PC-3 (cell line): Measurements from ENCODE around the gene NOL9. TPM values are rescaled to one million over a fixed set of nuclear protein-coding genes. Genes with fewer than 3 reads are reported as not detected.

ENCODE experiments used
- ATAC-seq: fragments of 200-7000 bp; cut with Tn5 transposase; 2 replicates; pipeline ENCODE4 v1.9.1; 2020; ENCODE audit warnings: mild to moderate bottlenecking, moderate library complexity
- BruUV-seq: library from RNA; stranded (reverse); fragments of 400-500 nt; replicated peaks from 2 replicates; lab custom pipeline; 2021; lab: Mats Ljungman, UMichigan
- CTCF ChIA-PET: fragments of 300-600 bp; sonication (Branson Sonifier 250); formaldehyde crosslinking; loops from one replicate; lab custom pipeline; 2022; ENCODE audit warnings: antibody characterized with exemption; lab: Charles Lee
- POLR2A ChIA-PET: fragments of 300-600 bp; sonication (Branson Sonifier 250); formaldehyde crosslinking; loops from one replicate; lab custom pipeline; 2022; ENCODE audit warnings: antibody characterized with exemption; ENCODE audit not compliant: unreplicated experiment; lab: Charles Lee
- DNase-seq: peaks from one replicate; pipeline ENCODE4 v3.0.0-alpha.2; 2015
- H2AFZ ChIP-seq: fragments of 300-600 bp; sonication (generic); 2 replicates; pipeline ENCODE4 v1.6.0; 2016; ENCODE audit warnings: antibody characterized with exemption, low read length
- H3F3A ChIP-seq: fragments of 300-600 bp; sonication (generic); one replicate; pipeline ENCODE4 v1.6.0; 2017; ENCODE audit warnings: antibody characterized with exemption, low read length, control low read depth, mild to moderate bottlenecking; ENCODE audit not compliant: unreplicated experiment
- H3K27ac ChIP-seq: fragments of 300-600 bp; sonication (generic); 2 replicates; pipeline ENCODE4 v1.5.1; 2016; ENCODE audit warnings: mild to moderate bottlenecking, low read length
- H3K27me3 ChIP-seq: fragments of 300-600 bp; sonication (generic); 2 replicates; pipeline ENCODE4 v1.6.1; 2016; ENCODE audit warnings: low read length, mixed read lengths
- H3K36me3 ChIP-seq: fragments of 300-600 bp; sonication (generic); 2 replicates; pipeline ENCODE4 v1.6.1; 2016; ENCODE audit warnings: low read depth, mixed run types, low read length, mixed read lengths
- H3K4me1 ChIP-seq: fragments of 300-600 bp; sonication (generic); 2 replicates; pipeline ENCODE4 v1.5.1; 2016; ENCODE audit warnings: low read length; ENCODE audit not compliant: insufficient read depth
- H3K4me2 ChIP-seq: fragments of 300-600 bp; sonication (generic); 2 replicates; pipeline ENCODE4 v1.6.0; 2016; ENCODE audit warnings: low read length
- H3K4me3 ChIP-seq: fragments of 300-600 bp; sonication (generic); 2 replicates; pipeline ENCODE4 v1.5.1; 2016; ENCODE audit warnings: mild to moderate bottlenecking, low read length, mixed read lengths
- H3K79me2 ChIP-seq: fragments of 300-600 bp; sonication (generic); 2 replicates; pipeline ENCODE4 v1.6.1; 2017; ENCODE audit warnings: low read length, mixed read lengths
- H3K9ac ChIP-seq: fragments of 300-600 bp; sonication (generic); 2 replicates; pipeline ENCODE4 v1.6.0; 2016; ENCODE audit warnings: mild to moderate bottlenecking, low read length
- H3K9me2 ChIP-seq: fragments of 300-600 bp; sonication (generic); replicated peaks from 2 replicates; pipeline ENCODE4 v1.6.1; 2016; ENCODE audit warnings: mixed run types, low read length, mixed read lengths
- H3K9me3 ChIP-seq: fragments of 300-600 bp; sonication (generic); 2 replicates; pipeline ENCODE4 v1.6.1; 2016; ENCODE audit warnings: low read length, mixed read lengths
- H4K20me1 ChIP-seq: fragments of 300-600 bp; sonication (generic); 2 replicates; pipeline ENCODE4 v1.6.1; 2016; ENCODE audit warnings: low read length, mixed read lengths
- EZH2 ChIP-seq: fragments of 300-600 bp; sonication (generic); IDR thresholded peaks from one replicate; pipeline ENCODE4 v1.6.1; 2017; ENCODE audit warnings: antibody characterized with exemption, mild to moderate bottlenecking, low read length; ENCODE audit not compliant: unreplicated experiment
- EZH2phosphoT487 ChIP-seq: fragments of 300-600 bp; sonication (generic); IDR thresholded peaks from 2 replicates; pipeline ENCODE4 v1.6.1; 2018; ENCODE audit warnings: mild to moderate bottlenecking, antibody characterized with exemption, low read length, borderline replicate concordance
- intact Hi-C: fragments of 100-400 bp; cut with micrococcal nuclease; formaldehyde crosslinking; loops from 2 replicates; pipeline ENCODE4 v1.9.0; 2023
- total RNA-seq: library from RNA; depleted of rRNA; stranded (reverse); fragments of >200 nt; gene quantifications from 2 replicates; pipeline ENCODE4 v1.2.3, GENCODE V29; 2014
- TF ChIP-seq, protein P1 (sequence below): fragments of 300-600 bp; sonication (generic); conservative IDR thresholded peaks from 2 replicates; pipeline ENCODE4 v1.5.1; 2017; ENCODE audit warnings: antibody characterized with exemption, low read depth, mild to moderate bottlenecking, low read length

Gene NOL9
- total RNA-seq, 1 experiment from 2014 or later = 79.1 TPM

DNA sequence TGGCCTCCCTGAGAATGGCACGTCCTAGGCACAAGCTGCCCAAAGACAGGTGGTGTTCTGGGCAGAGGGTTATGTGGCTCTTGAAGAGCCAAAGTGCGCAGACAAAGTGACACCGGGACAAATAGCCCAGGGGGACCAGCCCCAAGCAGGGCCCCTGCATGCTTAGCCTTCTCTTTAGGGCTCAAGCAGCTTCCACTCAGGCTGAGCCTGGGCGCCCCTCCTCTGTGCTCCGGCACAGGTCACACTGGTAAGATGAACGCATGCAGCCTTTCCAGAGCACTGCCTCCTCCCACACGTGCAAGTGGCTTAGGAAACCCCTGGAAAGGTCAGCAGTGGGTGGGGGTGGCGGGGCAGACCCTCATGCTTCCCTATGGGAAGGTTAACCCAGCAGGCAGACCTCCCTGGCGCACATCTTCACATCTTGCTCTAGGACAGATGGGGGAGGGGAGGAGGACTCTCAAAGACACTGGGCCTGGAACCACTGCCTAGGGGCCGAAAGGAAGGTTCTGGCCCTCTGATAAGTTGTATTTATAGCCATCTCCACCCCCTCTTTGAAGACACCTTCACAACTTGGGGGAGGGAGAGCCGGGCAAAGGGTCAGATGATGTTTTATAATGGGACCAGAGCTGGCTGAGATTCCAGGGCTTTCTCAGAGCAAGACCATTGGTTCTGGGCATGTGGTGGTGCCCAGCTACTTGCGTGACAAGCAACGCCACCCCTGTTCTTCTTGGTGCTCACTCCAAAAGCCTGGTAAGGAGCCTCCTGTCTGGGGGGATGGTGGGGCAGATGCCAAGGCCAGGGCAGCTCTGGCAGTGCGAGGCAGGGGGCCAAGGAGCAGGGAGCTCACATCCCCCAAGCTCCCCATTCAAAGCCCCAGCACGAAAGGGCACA is 42.8 kb upstream of the NOL9 start:
- H3K4me3 ChIP-seq = no peak overlapping the region
- H3K9me2 ChIP-seq = no peaks in the 10 kb centered on the region

DNA sequence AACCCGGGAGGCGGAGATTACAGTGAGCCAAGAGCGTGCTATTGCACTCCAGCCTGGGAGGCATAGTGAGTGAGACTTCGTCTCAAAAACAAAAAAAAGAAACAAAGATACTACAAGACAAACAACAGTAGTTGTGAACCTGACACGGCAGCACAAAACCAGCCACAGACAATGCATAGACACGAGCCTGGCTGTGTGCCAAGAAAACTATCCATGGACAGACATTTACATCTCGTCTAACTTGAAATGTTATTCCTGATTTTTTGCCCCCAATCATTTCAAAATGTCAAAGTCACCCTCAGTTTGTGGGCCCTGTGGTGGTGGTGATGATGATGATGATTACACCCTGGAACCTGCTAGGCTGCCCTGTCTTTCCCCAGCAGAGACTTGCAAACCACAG is 42.0 kb upstream of the NOL9 start:
- Histone ChIP-seq H3K4me2 (no peak overlapping the region), H4K20me1 (peaks cover 73% of the 10 kb centered on the region), H3K4me1 (peaks cover 16% of the 10 kb centered on the region), H3K27me3 (no peaks in the 10 kb centered on the region), H3K36me3 (peaks cover 64% of the 10 kb centered on the region), H3K9me3 (no peaks in the 10 kb centered on the region), H3K79me2 (peaks cover 71% of the 10 kb centered on the region), H3K4me3 (no peak overlapping the region), H2AFZ (no peak overlapping the region), H3F3A (no peaks in the 10 kb centered on the region), H3K27ac (no peak overlapping the region), H3K9ac (no peak overlapping the region), H3K9me2 (no peaks in the 10 kb centered on the region)
- TF ChIP-seq, protein P1, sequence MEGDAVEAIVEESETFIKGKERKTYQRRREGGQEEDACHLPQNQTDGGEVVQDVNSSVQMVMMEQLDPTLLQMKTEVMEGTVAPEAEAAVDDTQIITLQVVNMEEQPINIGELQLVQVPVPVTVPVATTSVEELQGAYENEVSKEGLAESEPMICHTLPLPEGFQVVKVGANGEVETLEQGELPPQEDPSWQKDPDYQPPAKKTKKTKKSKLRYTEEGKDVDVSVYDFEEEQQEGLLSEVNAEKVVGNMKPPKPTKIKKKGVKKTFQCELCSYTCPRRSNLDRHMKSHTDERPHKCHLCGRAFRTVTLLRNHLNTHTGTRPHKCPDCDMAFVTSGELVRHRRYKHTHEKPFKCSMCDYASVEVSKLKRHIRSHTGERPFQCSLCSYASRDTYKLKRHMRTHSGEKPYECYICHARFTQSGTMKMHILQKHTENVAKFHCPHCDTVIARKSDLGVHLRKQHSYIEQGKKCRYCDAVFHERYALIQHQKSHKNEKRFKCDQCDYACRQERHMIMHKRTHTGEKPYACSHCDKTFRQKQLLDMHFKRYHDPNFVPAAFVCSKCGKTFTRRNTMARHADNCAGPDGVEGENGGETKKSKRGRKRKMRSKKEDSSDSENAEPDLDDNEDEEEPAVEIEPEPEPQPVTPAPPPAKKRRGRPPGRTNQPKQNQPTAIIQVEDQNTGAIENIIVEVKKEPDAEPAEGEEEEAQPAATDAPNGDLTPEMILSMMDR = no peak
- TF ChIP-seq EZH2phosphoT487 = no peak
- no peak for TF ChIP-seq EZH2
- no peak for ATAC-seq
- ChIA-PET CTCF (no interaction called here), POLR2A (no interaction called here)
- no peak for DNase-seq
- intact Hi-C loops = no loop called here
- no TSS peak for BruUV-seq

More for the DNA sequence above, 42.8 kb upstream of the NOL9 start:
- Histone ChIP-seq H4K20me1 (peaks cover 66% of the 10 kb centered on the region), H2AFZ (no peak overlapping the region), H3K4me1 (peaks cover 16% of the 10 kb centered on the region), H3F3A (no peaks in the 10 kb centered on the region), H3K9ac (no peak overlapping the region), H3K79me2 (peaks cover 79% of the 10 kb centered on the region), H3K36me3 (peaks cover 60% of the 10 kb centered on the region), H3K27me3 (no peaks in the 10 kb centered on the region), H3K9me3 (no peaks in the 10 kb centered on the region), H3K4me2 (no peak overlapping the region), H3K27ac (no peak overlapping the region)
- ChIA-PET POLR2A (interaction anchor here (0.7 kb wide), 1 partner anchor 14 kb away, joined by 4 read pairs; no protein-coding TSS in a partner anchor), CTCF (interaction anchor here (0.6 to 0.7 kb wide), 2 partner anchors 137 to 515 kb away, joined by 3 to 5 read pairs; no protein-coding TSS in a partner anchor)
- intact Hi-C loops = no loop called here
- no TSS peak for BruUV-seq
- TF ChIP-seq EZH2 (no peak), EZH2phosphoT487 (no peak)
- TF ChIP-seq, protein P1 = no peak
- ATAC-seq (no peak), DNase-seq (no peak)
